ENCODE results near the gene KIF26A. TPM values are rescaled to one million over a fixed set of nuclear protein-coding genes. Genes with fewer than 3 reads are reported as not detected.
A peak's percentile ranks its signal among the peaks of the same experiment; 100 is the strongest.

The KIF26A gene
- total RNA-seq, 1 donor from 2014 or later: 5.9 TPM

DNA sequence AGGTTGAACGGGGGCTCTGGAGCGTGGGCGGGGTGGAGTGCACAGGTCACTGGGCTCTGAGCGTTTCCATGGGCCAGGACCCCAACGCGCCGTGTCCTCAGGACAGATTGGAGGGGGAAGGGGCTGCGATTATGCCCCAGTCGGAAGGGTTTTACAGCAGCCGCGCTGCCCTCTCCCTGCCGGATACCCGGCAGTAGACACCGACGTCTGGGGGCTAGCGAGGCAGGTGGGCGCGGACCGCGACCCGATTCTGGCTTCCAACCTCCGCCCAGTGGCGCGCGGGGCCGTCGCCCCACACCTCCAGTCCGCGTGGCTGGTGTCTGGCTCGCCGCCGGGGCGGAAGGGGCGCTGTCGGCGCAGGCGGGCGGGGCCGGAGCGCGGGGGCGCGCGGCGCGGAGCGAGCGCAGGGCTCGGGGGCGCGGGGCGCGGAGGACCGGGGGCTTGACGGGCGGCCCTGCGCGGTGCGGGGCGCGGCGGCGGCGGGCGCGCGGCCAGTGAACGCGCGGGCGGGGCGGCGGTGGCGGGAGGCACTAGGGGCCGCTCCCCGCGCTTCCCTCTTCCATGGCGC, 2.4 kb upstream of the KIF26A start:
- Mint-ChIP-seq H3K9me3 (ENCODE audit: unreplicated experiment) (peaks cover 4% of the 10 kb centered on the region), H3K4me1 (ENCODE audit: low read depth, unreplicated experiment) (peaks cover 2% of the 10 kb centered on the region), H3K27me3 (ENCODE audit: unreplicated experiment) (peaks cover 5% of the 10 kb centered on the region), H3K4me3 (ENCODE audit: unreplicated experiment) (no peak overlapping the region), H3K36me3 (ENCODE audit: unreplicated experiment) (no peaks in the 10 kb centered on the region), H3K27ac (ENCODE audit: unreplicated experiment) (no peak overlapping the region)
- DNase-seq: peak; percentile 57
- TF ChIP-seq, protein P1, sequence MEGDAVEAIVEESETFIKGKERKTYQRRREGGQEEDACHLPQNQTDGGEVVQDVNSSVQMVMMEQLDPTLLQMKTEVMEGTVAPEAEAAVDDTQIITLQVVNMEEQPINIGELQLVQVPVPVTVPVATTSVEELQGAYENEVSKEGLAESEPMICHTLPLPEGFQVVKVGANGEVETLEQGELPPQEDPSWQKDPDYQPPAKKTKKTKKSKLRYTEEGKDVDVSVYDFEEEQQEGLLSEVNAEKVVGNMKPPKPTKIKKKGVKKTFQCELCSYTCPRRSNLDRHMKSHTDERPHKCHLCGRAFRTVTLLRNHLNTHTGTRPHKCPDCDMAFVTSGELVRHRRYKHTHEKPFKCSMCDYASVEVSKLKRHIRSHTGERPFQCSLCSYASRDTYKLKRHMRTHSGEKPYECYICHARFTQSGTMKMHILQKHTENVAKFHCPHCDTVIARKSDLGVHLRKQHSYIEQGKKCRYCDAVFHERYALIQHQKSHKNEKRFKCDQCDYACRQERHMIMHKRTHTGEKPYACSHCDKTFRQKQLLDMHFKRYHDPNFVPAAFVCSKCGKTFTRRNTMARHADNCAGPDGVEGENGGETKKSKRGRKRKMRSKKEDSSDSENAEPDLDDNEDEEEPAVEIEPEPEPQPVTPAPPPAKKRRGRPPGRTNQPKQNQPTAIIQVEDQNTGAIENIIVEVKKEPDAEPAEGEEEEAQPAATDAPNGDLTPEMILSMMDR (IDR thresholded peaks at IDR 0.05; ENCODE audit: partially characterized antibody, unreplicated experiment): no peak

DNA sequence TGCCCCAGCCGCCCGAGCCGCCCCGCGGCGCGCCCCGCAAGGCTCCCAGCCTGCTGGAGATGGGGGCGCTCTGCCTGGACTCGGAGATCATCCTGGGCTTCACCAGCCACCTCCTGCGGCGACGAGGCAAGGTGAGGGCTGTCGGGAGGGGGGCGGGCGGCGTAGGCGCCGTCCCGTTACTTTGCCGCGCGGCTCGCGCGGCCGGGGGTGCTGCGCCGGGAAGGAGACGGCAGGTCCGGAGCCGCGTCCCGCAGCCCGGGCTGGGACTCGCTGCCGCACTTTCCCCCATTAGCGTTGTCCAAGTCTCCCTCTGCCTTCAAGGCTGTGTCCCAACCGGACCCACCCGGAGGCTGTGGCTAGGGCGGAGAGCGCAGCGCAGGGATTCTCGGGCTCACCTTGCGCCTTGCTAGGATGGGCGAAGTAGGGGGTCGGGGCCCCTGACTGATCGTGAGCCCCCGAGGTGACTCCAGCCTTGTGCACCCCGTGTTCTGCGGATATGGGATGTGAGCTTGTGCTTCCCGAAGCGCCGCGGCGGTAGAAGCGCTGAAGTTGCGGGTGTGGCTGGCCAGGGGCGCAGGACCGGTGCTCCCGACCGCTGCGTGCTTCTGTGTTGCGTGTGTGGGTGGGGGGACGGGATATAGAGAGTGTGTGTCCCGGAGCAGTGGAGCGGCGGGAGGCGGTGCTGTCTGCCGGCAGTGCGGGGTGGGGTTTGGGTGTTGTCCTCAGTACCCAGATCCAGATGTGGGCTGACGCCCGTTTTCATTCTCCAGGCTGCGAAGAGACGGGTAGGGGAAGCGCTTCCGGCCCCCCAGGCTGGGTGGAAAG, 1.7 kb upstream of the KIF26A start:
- Mint-ChIP-seq H3K4me3 (ENCODE audit: unreplicated experiment) (peak overlapping the region; percentile 70), H3K36me3 (ENCODE audit: unreplicated experiment) (no peaks in the 10 kb centered on the region), H3K27me3 (ENCODE audit: unreplicated experiment) (peaks cover 4% of the 10 kb centered on the region), H3K4me1 (ENCODE audit: low read depth, unreplicated experiment) (peaks cover 2% of the 10 kb centered on the region), H3K27ac (ENCODE audit: unreplicated experiment) (no peak overlapping the region), H3K9me3 (ENCODE audit: unreplicated experiment) (peaks cover 4% of the 10 kb centered on the region)
- peak; percentile 38 for DNase-seq
- TF ChIP-seq, protein P1 (IDR thresholded peaks at IDR 0.05; ENCODE audit: partially characterized antibody, unreplicated experiment): no peak

DNA sequence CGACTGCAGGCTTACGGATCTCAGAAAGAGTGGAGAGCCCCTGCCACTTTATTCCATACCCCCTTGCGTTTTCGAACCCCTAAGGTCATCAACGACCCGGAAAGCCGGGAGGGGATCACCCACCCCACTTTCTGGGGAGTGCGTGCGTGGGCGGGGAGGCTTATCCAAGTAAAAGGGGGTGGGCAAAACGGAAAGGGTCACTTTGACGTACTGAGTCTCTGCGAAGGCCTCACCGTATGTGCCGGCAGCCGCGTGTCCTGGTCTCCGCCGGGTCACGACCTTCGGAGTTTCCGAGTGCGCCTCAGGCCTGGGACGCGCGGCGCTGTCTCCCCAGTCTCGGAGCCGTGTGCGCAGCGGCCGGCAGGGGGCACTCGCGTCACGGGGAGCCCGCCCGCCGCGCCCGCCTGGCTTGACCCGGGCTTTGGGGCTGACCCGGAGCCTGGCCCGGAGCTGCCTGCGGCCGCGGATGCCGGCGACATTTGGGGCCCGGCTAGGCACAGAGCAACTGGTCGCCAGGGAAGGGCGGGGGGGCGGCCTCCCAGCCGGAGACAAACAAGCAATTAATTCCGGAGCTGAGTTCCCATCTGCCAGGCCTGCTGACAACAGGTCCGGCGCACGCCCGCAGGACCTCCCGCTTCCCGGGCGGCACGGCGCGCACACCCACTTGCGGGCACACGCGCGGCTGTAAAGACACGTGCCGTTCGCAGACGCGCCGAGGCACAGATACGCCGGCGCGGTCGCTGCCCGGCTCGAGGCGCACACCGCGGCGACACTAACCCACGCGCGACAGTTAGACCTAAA, 890 bp upstream of the KIF26A start:
- Mint-ChIP-seq H3K27me3 (ENCODE audit: unreplicated experiment) (peaks cover 4% of the 10 kb centered on the region), H3K4me1 (ENCODE audit: low read depth, unreplicated experiment) (peaks cover 2% of the 10 kb centered on the region), H3K27ac (ENCODE audit: unreplicated experiment) (no peak overlapping the region), H3K4me3 (ENCODE audit: unreplicated experiment) (peak overlapping the region; percentile 70), H3K9me3 (ENCODE audit: unreplicated experiment) (peaks cover 4% of the 10 kb centered on the region), H3K36me3 (ENCODE audit: unreplicated experiment) (no peaks in the 10 kb centered on the region)
- TF ChIP-seq, protein P1 (IDR thresholded peaks at IDR 0.05; ENCODE audit: partially characterized antibody, unreplicated experiment): peak; percentile 99
- peak; percentile 91 for DNase-seq

DNA sequence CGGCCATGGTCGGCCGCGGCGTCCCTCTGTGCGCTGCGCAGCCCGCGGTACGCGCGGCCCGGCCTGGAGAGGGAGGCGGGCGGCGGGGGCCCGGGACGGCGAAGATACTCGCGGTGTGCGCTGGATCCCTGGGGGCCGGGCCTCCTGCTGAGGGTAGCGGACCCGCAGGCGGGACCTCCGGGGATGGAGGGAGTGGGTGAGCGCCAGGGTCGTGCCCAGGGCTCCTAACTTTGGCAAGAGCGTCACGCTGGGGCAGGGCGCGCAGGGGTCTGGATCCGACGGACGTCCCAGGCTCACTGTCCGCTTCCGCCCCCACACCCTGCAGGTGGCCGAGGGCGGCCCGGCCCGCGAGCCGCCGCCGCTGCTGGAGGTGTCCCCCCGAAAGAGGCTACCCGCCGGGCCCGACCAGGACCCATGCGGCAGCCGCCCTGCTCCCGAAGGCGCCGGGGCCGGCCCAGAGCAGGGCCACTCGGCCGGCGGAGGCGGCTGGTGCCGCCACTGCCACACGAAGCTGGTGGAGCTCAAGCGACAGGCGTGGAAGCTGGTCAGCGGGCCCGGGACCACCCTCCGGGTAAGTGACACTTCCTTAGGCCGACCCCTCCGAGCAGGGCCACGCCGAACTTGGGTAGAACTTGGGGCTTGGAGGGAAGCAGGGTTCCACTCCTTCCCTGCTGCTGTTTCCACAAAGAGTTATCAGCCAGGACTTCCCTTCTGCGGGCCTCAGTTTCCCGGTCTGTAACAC, 502 bp downstream of the KIF26A start:
- Mint-ChIP-seq H3K27ac (ENCODE audit: unreplicated experiment) (no peak overlapping the region), H3K4me3 (ENCODE audit: unreplicated experiment) (no peak overlapping the region), H3K9me3 (ENCODE audit: unreplicated experiment) (peaks cover 3% of the 10 kb centered on the region), H3K36me3 (ENCODE audit: unreplicated experiment) (no peaks in the 10 kb centered on the region), H3K27me3 (ENCODE audit: unreplicated experiment) (peaks cover 4% of the 10 kb centered on the region), H3K4me1 (ENCODE audit: low read depth, unreplicated experiment) (peaks cover 2% of the 10 kb centered on the region)
- DNase-seq: peak; percentile 35
- TF ChIP-seq, protein P1 (IDR thresholded peaks at IDR 0.05; ENCODE audit: partially characterized antibody, unreplicated experiment): no peak

Data from glutamatergic neuron (in vitro differentiated cells).